Neural cell (in vitro differentiated cells): ENCODE measurements around the gene NF1. TPM values are rescaled to one million over a fixed set of nuclear protein-coding genes. Genes with fewer than 3 reads are reported as not detected.

Source experiments
- H2AFZ ChIP-seq: fragments of 200-600, 300-800 bp; sonication (generic), shearing (Covaris generic); 2 replicates; pipeline ENCODE4 v1.6.0; 2014; ENCODE audit warnings: low read depth, mild to moderate bottlenecking, antibody characterized with exemption, low read length, moderate library complexity
- H3F3A ChIP-seq: fragments of 200-600 bp; shearing (Covaris generic); 2 replicates; pipeline ENCODE4 v1.6.1; 2016; ENCODE audit warnings: mild to moderate bottlenecking, moderate library complexity, mixed read lengths, antibody characterized with exemption, low read length; ENCODE audit not compliant: insufficient read depth, poor library complexity, severe bottlenecking
- H3K27ac ChIP-seq: fragments of 200-600, 300-800 bp; sonication (generic), shearing (Covaris generic); 2 replicates; pipeline ENCODE4 v1.5.1; 2014; ENCODE audit warnings: mild to moderate bottlenecking, low read length, moderate library complexity
- H3K27me3 ChIP-seq: fragments of 300-800, 200-600 bp; sonication (generic), shearing (Covaris generic); 2 replicates; pipeline ENCODE4 v1.6.0; 2014; ENCODE audit warnings: mild to moderate bottlenecking, low read depth, low read length, moderate library complexity; ENCODE audit not compliant: insufficient read depth
- H3K36me3 ChIP-seq: fragments of 300-800, 200-600 bp; sonication (generic), shearing (Covaris generic); 2 replicates; pipeline ENCODE4 v1.5.1; 2014; ENCODE audit warnings: mild to moderate bottlenecking, antibody characterized with exemption, low read length, moderate library complexity; ENCODE audit not compliant: insufficient read depth
- H3K4me2 ChIP-seq: fragments of 300-800, 200-600 bp; sonication (generic), shearing (Covaris generic); 2 replicates; pipeline ENCODE4 v1.6.0; 2014; ENCODE audit warnings: mild to moderate bottlenecking, low read length
- H3K4me3 ChIP-seq: fragments of 300-800, 200-600 bp; sonication (generic), shearing (Covaris generic); 2 replicates; pipeline ENCODE4 v1.5.1; 2014; ENCODE audit warnings: mild to moderate bottlenecking, low read length, moderate library complexity
- H3K79me2 ChIP-seq: fragments of 200-600 bp; shearing (Covaris generic); replicated peaks from 2 replicates; pipeline ENCODE4 v1.6.0; 2014; ENCODE audit warnings: mild to moderate bottlenecking, low read length, moderate library complexity; ENCODE audit not compliant: insufficient read depth
- H3K9ac ChIP-seq: fragments of 300-800, 200-600 bp; sonication (generic), shearing (Covaris generic); 2 replicates; pipeline ENCODE4 v1.6.1; 2016; ENCODE audit warnings: mild to moderate bottlenecking, low read length, mixed read lengths
- H3K9me2 ChIP-seq: fragments of 200-600 bp; shearing (Covaris generic); 2 replicates; pipeline ENCODE4 v1.6.1; 2016; ENCODE audit warnings: mild to moderate bottlenecking, low read length, mixed read lengths; ENCODE audit not compliant: insufficient read depth
- H3K9me3 ChIP-seq: fragments of 200-600, 300-800 bp; sonication (generic), shearing (Covaris generic); 2 replicates; pipeline ENCODE4 v1.6.1; 2016; ENCODE audit warnings: mild to moderate bottlenecking, mixed run types, low read length, moderate library complexity, mixed read lengths
- H4K20me1 ChIP-seq: fragments of 200-600 bp; shearing (Covaris generic); 2 replicates; pipeline ENCODE4 v1.6.1; 2016; ENCODE audit warnings: mild to moderate bottlenecking, mixed run types; ENCODE audit not compliant: insufficient read depth
- EP300 ChIP-seq: fragments of 450-650 bp; conservative IDR thresholded peaks from 2 replicates; pipeline ENCODE4 v1.6.1; 2014; ENCODE audit warnings: antibody characterized with exemption, mild to moderate bottlenecking, moderate library complexity; ENCODE audit not compliant: poor library complexity, severe bottlenecking
- EZH2 ChIP-seq: fragments of 200-600, 300-800 bp; shearing (Covaris generic), sonication (generic); IDR thresholded peaks from 2 replicates; pipeline ENCODE4 v1.6.1; 2014; ENCODE audit warnings: antibody characterized with exemption, low read length, borderline replicate concordance, mild to moderate bottlenecking; ENCODE audit not compliant: insufficient read depth, poor library complexity, severe bottlenecking
- MXI1 ChIP-seq: fragments of 450-650 bp; conservative IDR thresholded peaks from 2 replicates; pipeline ENCODE4 v1.6.1; 2014; ENCODE audit warnings: antibody characterized with exemption, mild to moderate bottlenecking; ENCODE audit not compliant: poor library complexity, severe bottlenecking
- POLR2AphosphoS5 ChIP-seq: IDR thresholded peaks from 2 replicates; pipeline ENCODE4 v1.6.1; 2012
- RAD21 ChIP-seq: fragments of 450-650 bp; conservative IDR thresholded peaks from 2 replicates; pipeline ENCODE4 v1.6.1; 2014; ENCODE audit warnings: antibody characterized with exemption, mild to moderate bottlenecking, moderate library complexity
- SMC3 ChIP-seq: fragments of 450-650 bp; conservative IDR thresholded peaks from 2 replicates; pipeline ENCODE4 v1.6.1; 2014; ENCODE audit warnings: antibody characterized with exemption, mild to moderate bottlenecking, moderate library complexity; ENCODE audit not compliant: poor library complexity
- TAF1 ChIP-seq: IDR thresholded peaks from 2 replicates; pipeline ENCODE4 v1.6.1; 2012; ENCODE audit warnings: low read depth
- polyA plus RNA-seq: library from polyadenylated mRNA; depleted of rRNA; stranded (reverse); fragments of >200 nt; gene quantifications from 2 replicates; pipeline ENCODE4 v1.2.3, GENCODE V29; 2014
- TF ChIP-seq, protein P1 (sequence below): IDR thresholded peaks from 2 replicates; pipeline ENCODE4 v1.6.1; 2012; ENCODE audit warnings: borderline replicate concordance
- TF ChIP-seq, protein P2 (sequence below): fragments of 450-650 bp; IDR thresholded peaks from 2 replicates; pipeline ENCODE4 v1.5.1; 2014; ENCODE audit warnings: antibody characterized with exemption, mild to moderate bottlenecking, moderate library complexity; ENCODE audit not compliant: poor library complexity, severe bottlenecking

The NF1 gene
- polyA plus RNA-seq, 1 donor from 2014 or later, result 22.4 TPM

DNA sequence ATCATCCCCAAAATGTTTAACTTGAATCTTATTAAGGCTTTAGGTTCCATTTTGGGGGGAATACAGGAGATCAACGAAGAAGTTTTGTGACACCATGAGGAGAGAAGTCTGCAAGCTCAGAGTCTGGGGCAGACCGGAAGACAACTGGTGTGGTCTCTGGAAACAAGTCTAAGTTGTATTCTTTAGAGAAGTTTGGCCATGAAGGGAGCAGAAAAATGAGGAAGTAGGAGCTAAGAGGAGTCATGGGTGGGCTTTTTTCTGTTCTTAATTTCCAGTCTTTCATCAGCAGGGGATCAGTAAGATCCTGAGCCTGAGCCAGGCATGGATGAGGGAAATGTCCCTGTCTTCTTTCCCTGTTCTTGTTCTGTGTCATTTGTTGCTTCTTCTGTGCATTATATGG is 35.8 kb upstream of the NF1 start:
- Histone ChIP-seq H3K9ac (no peak overlapping the region), H3K4me3 (no peak overlapping the region), H3F3A (no peaks in the 10 kb centered on the region), H3K9me2 (no peaks in the 10 kb centered on the region), H3K4me2 (no peak overlapping the region), H3K27me3 (no peaks in the 10 kb centered on the region), H3K9me3 (no peaks in the 10 kb centered on the region), H4K20me1 (no peaks in the 10 kb centered on the region), H3K36me3 (no peaks in the 10 kb centered on the region), H2AFZ (no peak overlapping the region), H3K79me2 (no peaks in the 10 kb centered on the region), H3K27ac (no peak overlapping the region)
- TF ChIP-seq EP300 (no peak), EZH2 (no peak), TAF1 (no peak), SMC3 (no peak), MXI1 (no peak)
- TF ChIP-seq, protein P1, sequence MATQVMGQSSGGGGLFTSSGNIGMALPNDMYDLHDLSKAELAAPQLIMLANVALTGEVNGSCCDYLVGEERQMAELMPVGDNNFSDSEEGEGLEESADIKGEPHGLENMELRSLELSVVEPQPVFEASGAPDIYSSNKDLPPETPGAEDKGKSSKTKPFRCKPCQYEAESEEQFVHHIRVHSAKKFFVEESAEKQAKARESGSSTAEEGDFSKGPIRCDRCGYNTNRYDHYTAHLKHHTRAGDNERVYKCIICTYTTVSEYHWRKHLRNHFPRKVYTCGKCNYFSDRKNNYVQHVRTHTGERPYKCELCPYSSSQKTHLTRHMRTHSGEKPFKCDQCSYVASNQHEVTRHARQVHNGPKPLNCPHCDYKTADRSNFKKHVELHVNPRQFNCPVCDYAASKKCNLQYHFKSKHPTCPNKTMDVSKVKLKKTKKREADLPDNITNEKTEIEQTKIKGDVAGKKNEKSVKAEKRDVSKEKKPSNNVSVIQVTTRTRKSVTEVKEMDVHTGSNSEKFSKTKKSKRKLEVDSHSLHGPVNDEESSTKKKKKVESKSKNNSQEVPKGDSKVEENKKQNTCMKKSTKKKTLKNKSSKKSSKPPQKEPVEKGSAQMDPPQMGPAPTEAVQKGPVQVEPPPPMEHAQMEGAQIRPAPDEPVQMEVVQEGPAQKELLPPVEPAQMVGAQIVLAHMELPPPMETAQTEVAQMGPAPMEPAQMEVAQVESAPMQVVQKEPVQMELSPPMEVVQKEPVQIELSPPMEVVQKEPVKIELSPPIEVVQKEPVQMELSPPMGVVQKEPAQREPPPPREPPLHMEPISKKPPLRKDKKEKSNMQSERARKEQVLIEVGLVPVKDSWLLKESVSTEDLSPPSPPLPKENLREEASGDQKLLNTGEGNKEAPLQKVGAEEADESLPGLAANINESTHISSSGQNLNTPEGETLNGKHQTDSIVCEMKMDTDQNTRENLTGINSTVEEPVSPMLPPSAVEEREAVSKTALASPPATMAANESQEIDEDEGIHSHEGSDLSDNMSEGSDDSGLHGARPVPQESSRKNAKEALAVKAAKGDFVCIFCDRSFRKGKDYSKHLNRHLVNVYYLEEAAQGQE, result no peak
- TF ChIP-seq, protein P2, sequence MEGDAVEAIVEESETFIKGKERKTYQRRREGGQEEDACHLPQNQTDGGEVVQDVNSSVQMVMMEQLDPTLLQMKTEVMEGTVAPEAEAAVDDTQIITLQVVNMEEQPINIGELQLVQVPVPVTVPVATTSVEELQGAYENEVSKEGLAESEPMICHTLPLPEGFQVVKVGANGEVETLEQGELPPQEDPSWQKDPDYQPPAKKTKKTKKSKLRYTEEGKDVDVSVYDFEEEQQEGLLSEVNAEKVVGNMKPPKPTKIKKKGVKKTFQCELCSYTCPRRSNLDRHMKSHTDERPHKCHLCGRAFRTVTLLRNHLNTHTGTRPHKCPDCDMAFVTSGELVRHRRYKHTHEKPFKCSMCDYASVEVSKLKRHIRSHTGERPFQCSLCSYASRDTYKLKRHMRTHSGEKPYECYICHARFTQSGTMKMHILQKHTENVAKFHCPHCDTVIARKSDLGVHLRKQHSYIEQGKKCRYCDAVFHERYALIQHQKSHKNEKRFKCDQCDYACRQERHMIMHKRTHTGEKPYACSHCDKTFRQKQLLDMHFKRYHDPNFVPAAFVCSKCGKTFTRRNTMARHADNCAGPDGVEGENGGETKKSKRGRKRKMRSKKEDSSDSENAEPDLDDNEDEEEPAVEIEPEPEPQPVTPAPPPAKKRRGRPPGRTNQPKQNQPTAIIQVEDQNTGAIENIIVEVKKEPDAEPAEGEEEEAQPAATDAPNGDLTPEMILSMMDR, result no peak

DNA sequence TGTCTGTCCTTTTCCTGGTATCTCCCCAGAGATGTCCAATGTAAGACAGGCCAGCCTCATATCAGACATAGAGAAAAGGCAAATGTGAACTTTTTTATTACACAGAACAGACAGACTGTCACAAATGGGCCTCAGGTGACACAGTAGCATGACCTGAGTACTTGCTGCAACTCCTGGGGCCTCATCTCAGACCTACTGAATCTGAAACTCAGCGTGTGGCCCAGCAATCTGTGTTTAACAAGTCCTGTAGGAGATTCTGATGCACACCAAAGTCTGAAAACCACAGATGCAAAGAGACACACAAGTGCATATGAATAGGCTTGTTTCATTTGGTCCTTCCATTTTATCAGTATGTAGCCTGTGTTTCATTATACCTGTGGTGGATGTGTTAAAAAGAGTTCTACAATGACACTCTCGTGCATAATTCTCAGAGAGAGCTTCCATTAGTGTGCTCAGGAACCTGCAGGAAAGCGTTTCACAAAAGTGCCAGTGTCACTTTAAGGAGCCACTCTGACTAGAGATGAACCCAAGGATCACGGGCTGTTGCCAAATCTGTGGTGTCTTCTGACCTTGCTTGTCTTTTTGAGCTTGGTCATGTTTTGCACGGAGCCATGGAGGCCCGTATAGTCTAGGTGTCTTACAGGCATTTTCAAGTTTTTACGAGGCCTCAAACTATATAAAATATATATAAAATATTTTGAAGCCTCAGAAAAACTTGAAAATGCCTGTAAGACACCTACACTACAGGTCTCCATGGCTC is 33.8 kb upstream of the NF1 start:
- H3K27me3 ChIP-seq, result no peaks in the 10 kb centered on the region
- H3F3A ChIP-seq, result no peaks in the 10 kb centered on the region
- no peak overlapping the region for H2AFZ ChIP-seq
- H3K4me2 ChIP-seq, result no peak overlapping the region
- H3K9me3 ChIP-seq, result no peaks in the 10 kb centered on the region
- no peak overlapping the region for H3K4me3 ChIP-seq
- H3K79me2 ChIP-seq, result no peaks in the 10 kb centered on the region
- TF ChIP-seq TAF1 (no peak), RAD21 (no peak), EP300 (no peak), MXI1 (no peak), POLR2AphosphoS5 (no peak), EZH2 (no peak), SMC3 (no peak)
- TF ChIP-seq, protein P2, result no peak
- TF ChIP-seq, protein P1, result no peak
- no peaks in the 10 kb centered on the region for H4K20me1 ChIP-seq
- no peaks in the 10 kb centered on the region for H3K9me2 ChIP-seq
- H3K36me3 ChIP-seq, result no peaks in the 10 kb centered on the region
- H3K27ac ChIP-seq, result no peak overlapping the region
- no peak overlapping the region for H3K9ac ChIP-seq
